GM21367 (cell line): ENCODE data around the gene MCUB.
"Not testable (repeated sequence)": the region's sequence is repeated elsewhere in the genome, so short reads cannot be mapped to it uniquely, and the experiment has no call there.

Source experiments
- ATAC-seq: cut with Tn5 transposase; IDR thresholded peaks from one replicate; pipeline ENCODE4 v1.9.1; 2021; ENCODE audit not compliant: unreplicated experiment

Gene MCUB

DNA sequence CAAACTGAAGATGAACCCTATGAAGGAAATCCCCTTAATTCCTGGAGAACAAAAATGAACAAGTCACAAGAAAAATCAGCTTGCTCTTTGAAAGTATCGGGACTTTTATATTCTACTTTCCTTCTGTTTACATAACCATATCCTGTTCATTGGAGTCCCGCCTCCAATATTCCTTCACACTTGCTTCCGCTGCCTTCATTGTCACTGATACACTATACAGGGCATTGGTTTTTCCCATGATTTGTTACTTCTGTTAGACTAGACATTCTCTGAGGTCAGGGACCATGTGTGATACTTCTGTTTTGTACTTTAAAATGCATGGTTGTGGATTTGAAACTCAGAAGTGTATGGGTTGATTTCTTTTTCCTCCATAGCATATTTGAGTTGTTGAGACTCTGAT lies 18.8 kb downstream of the MCUB start:
- ATAC-seq, result no peak

GRCh38 chr4:109579997-109580396 lies 20.0 kb downstream of the MCUB start:
- not testable (repeated sequence) for ATAC-seq

GRCh38 chr4:109588176-109588575 lies 28.1 kb downstream of the MCUB start:
- ATAC-seq, result peak; percentile 99

- ATAC-seq, result no peak
These were observed 29.1 kb downstream of the MCUB start for GRCh38 chr4:109589119-109589518.

DNA sequence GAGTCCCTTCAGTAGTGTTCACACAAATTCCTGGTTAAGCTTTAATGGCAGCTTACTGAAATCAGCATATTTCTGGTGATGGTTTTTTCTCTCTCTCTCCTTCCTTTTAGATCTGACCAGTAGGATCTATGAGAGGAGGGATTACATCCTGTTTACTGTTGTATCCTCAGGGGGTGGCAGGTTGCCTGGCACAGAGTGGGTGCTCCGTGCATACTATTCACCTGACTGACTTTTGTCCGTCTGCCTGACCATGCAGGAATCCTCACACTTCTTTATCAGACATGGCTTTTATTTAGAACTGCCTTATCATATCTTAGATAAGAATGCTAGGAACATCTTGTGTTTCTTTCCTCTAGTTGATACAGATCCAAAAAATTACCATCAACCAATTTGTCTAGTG lies 29.6 kb downstream of the MCUB start:
- ATAC-seq, result no peak

GRCh38 chr4:109590905-109591304 lies 30.9 kb downstream of the MCUB start:
- ATAC-seq, result no peak

GRCh38 chr4:109592367-109592766 lies 32.3 kb downstream of the MCUB start:
- ATAC-seq, result no peak

DNA sequence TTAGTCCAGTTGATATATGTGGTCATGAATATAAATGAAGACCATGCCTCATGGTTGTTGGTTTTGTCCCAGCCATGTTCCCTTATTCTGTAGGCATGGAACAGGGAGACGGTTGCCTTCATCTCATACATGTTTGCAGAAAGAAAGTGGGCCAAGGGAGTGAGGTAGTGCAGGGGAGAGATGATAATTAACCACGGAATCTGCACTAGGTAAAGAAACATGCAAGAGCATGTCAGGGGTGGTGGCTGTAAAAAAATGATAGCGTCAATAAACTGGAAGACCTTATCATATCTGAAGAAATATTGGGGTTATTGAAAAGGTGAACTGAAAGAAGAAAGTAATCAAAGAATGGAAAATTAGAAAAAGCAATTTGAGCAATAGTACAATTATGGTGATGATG lies 35.1 kb downstream of the MCUB start:
- not testable (repeated sequence) for ATAC-seq

GRCh38 chr4:109596420-109597085 lies 36.5 kb downstream of the MCUB start:
- not testable (repeated sequence) for ATAC-seq

DNA sequence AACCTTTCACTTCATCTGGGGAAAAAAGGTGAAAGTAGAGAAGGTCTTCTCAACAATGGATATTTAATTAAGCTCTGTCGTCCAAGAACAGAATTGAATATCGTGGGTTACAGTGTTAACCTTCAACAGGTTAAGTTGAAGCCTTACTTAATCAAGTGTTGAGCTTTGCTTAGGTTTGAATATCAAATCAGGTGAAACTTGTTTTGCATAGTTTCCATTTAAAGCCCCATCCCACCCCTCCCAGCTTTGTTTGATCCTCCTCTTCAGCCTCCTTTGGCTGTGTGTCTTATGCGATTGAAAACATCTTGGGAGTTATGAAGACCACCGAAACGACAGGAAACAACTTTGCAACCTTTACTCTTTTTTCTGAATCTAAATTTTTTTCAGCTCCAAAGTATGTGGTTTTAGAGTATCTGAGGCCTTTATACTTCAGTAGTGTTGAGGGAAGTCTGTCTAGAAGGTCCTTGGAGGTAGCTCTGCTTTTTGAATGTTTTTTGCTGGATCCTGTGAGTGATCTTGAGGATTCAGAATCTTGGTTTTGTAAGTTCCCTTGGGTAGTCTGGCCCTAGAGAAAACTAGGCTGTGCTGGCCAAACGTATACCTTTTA lies 39.1 kb downstream of the MCUB start:
- ATAC-seq, result no peak

- ATAC-seq, result no peak
These were observed 40.4 kb downstream of the MCUB start for GRCh38 chr4:109600431-109600830.

GRCh38 chr4:109601336-109601735 lies 41.3 kb downstream of the MCUB start:
- ATAC-seq, result no peak

GRCh38 chr4:109607976-109608375 lies 47.9 kb downstream of the MCUB start:
- no peak for ATAC-seq

GRCh38 chr4:109608879-109609278 lies 48.8 kb downstream of the MCUB start:
- no peak for ATAC-seq

- no peak for ATAC-seq
These were observed 49.4 kb downstream of the MCUB start for GRCh38 chr4:109609431-109609830.

DNA sequence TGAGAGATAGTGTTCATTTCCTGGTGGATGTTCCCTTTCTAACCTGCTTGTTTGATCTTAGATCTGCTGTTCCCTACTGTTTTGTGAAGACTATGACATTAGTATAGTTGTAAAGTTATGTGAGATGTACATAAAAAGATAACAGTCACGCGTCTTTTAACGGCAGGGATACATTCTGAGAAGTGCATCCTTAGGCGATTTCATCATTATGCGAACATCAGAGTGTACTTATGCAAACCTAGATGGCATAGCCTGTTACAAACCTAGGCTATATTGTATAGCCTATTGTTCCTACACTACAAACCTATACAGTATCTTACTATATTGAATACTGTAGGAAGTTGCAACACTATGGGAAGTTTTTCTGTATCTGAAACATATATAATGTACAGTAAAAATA lies 50.4 kb downstream of the MCUB start:
- ATAC-seq, result no peak

DNA sequence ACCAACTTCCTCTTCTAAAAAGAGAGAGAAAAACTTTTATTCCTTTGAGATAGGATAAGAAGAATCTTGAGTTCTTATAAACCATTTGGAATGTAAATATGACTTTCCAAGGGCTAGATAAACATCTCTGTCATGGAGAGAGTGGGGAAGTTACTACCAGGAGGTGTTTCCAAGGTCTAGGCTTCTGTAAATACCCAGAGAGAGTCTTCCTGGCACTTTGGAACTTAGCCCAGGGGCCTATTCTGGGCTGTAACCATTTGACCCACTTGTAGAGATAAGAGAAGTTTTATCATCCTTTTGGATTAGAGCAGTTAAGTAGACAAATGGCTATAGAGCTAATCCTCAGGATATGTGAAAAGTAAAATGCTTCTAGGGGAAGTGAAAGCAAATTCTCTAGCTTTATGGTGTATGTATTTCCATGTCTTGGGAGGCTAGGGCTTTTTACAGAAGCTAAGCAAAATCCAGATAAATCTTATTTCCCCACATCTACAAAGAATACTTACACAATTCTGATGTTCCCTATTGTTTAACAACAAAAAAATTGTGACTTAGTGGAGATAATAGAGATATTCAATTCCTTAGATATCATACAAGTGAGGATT lies 51.1 kb downstream of the MCUB start:
- ATAC-seq, result no peak

- ATAC-seq, result no peak
These were observed 54.0 kb downstream of the MCUB start for GRCh38 chr4:109614015-109614414.

DNA sequence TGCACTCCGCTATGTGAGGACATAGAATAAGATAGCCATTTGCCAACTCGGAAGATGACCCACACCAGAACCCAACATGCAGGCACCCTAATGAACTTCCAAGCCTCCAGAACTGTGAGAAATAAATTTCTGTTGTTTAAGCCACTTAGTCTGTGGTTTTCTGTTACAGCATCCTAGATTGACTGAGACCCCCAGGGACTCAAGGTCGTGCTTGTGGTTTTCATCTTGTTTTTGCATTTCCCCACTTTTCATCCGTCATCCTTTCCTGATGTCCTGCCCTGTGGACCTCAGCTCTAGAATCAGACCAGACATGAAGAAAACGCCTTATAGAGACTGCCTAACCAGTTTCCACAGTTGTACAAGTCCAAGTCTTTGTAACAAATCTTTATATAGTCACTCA lies 54.4 kb downstream of the MCUB start:
- no peak for ATAC-seq

DNA sequence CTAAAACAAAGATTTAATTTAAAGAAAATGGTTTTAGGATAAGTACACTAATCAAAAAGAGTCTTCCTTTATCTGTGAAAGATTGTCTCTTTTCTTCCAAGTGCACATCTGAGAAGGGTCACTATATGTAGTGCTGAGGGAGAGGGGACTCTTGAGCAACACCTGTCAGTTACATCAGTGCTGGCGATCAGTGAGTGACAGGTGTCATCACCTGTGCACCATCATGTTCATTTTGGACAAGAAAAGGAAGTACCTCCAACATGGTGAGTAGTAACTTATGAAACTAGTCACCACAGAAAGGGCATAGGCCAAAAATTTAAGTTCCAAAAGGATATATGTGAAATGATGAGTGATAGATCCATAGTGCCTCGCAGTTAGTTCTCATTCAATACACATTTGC lies 55.7 kb downstream of the MCUB start:
- no peak for ATAC-seq

GRCh38 chr4:109616243-109616642 lies 56.2 kb downstream of the MCUB start:
- no peak for ATAC-seq

- ATAC-seq, result no peak
These were observed 62.6 kb downstream of the MCUB start for GRCh38 chr4:109622626-109623025.

GRCh38 chr4:109624536-109624935 lies 64.5 kb downstream of the MCUB start:
- ATAC-seq, result no peak
